Smooth muscle cell (in vitro differentiated cells): ENCODE results near the gene MRPS18A. TPM values are rescaled to one million over a fixed set of nuclear protein-coding genes. Genes with fewer than 3 reads are reported as not detected.

ENCODE experiments used
- DNase-seq: peaks from one replicate; lab custom pipeline; 2025; ENCODE audit not compliant: unreplicated experiment; lab: John Stamatoyannopoulos, UW
- H2AFZ ChIP-seq: fragments of 200-600 bp; sonication (generic); 2 replicates; pipeline ENCODE4 v1.6.0; 2016; ENCODE audit warnings: antibody characterized with exemption, low read depth, mild to moderate bottlenecking
- H3F3A ChIP-seq: fragments of 200-600 bp; sonication (generic); 2 replicates; pipeline ENCODE4 v1.6.0; 2017; ENCODE audit warnings: antibody characterized with exemption, low read depth
- H3K27ac ChIP-seq: fragments of 200-600 bp; sonication (generic); 2 replicates; pipeline ENCODE4 v1.5.1; 2016; ENCODE audit warnings: low read depth, mild to moderate bottlenecking
- H3K27me3 ChIP-seq: fragments of 200-600 bp; sonication (generic); 2 replicates; pipeline ENCODE4 v1.6.1; 2016; ENCODE audit warnings: low read depth, mild to moderate bottlenecking
- H3K36me3 ChIP-seq: fragments of 200-600 bp; sonication (generic); 2 replicates; pipeline ENCODE4 v1.5.1; 2016; ENCODE audit warnings: low read depth
- H3K4me1 ChIP-seq: fragments of 200-600 bp; sonication (generic); 2 replicates; pipeline ENCODE4 v1.5.1; 2016; ENCODE audit warnings: low read depth
- H3K4me2 ChIP-seq: fragments of 200-600 bp; sonication (generic); 2 replicates; pipeline ENCODE4 v1.6.0; 2016; ENCODE audit warnings: mild to moderate bottlenecking
- H3K4me3 ChIP-seq: fragments of 200-600 bp; sonication (generic); 2 replicates; pipeline ENCODE4 v1.5.1; 2016; ENCODE audit warnings: mild to moderate bottlenecking
- H3K79me2 ChIP-seq: fragments of 200-600 bp; sonication (generic); 2 replicates; pipeline ENCODE4 v1.6.0; 2016; ENCODE audit warnings: low read depth, mild to moderate bottlenecking
- H3K9ac ChIP-seq: fragments of 200-600 bp; sonication (generic); 2 replicates; pipeline ENCODE4 v1.6.0; 2016; ENCODE audit warnings: low read depth
- H3K9me3 ChIP-seq: fragments of 200-600 bp; sonication (generic); replicated peaks from 2 replicates; pipeline ENCODE4 v1.5.1; 2016; ENCODE audit warnings: low read depth
- H4K20me1 ChIP-seq: fragments of 200-600 bp; sonication (generic); 2 replicates; pipeline ENCODE4 v1.6.0; 2016; ENCODE audit warnings: low read depth
- CTCF ChIP-seq: fragments of 200-600 bp; sonication (generic); IDR thresholded peaks from 2 replicates; pipeline ENCODE4 v1.5.1; 2017; ENCODE audit warnings: borderline replicate concordance, mild to moderate bottlenecking, antibody characterized with exemption; ENCODE audit not compliant: insufficient read depth, poor library complexity, severe bottlenecking
- WGBS: methylation state at CpG from one replicate; pipeline ENCODE4 v1.1.7; 2016; ENCODE audit warnings: low lambda C conversion rate; 5-methylcytosine and 5-hydroxymethylcytosine counted together
- polyA plus RNA-seq: library from polyadenylated mRNA; unstranded; fragments of >200 nt; fragmentation: Nextera tagmentation; extraction: Ambion mirVana; gene quantifications from 2 replicates; pipeline ENCODE4 v1.2.1, GENCODE V29; 2016
- total RNA-seq: library from RNA; depleted of rRNA; stranded (reverse); fragments of >200 nt; gene quantifications from 2 replicates; pipeline ENCODE4 v1.2.3, GENCODE V29; 2014

The MRPS18A gene
- total and polyA plus RNA-seq, 2 experiments from 2014 or later: 40.4 to 59.9 TPM

GRCh38 chr6:43680308-43681200 lies 7.0 kb downstream of the MRPS18A start:
- H3F3A ChIP-seq: no peaks in the 10 kb centered on the region
- H3K4me2 ChIP-seq: no peak overlapping the region
- peaks cover 68% of the 10 kb centered on the region for H4K20me1 ChIP-seq
- TF ChIP-seq CTCF: no peak
- no peaks in the 10 kb centered on the region for H3K9me3 ChIP-seq
- H3K4me3 ChIP-seq: no peak overlapping the region
- no peak for DNase-seq
- H3K9ac ChIP-seq: no peak overlapping the region
- H3K79me2 ChIP-seq: peaks cover 41% of the 10 kb centered on the region
- no peaks in the 10 kb centered on the region for H3K27me3 ChIP-seq
- H3K27ac ChIP-seq: no peak overlapping the region
- H3K4me1 ChIP-seq: no peaks in the 10 kb centered on the region
- peaks cover 10% of the 10 kb centered on the region for H3K36me3 ChIP-seq
- H2AFZ ChIP-seq: no peak overlapping the region
- WGBS: 66% methylated on average over 11 of the region's 11 CpGs

- H3F3A ChIP-seq: no peaks in the 10 kb centered on the region
- H3K9me3 ChIP-seq: no peaks in the 10 kb centered on the region
- H3K4me3 ChIP-seq: no peak overlapping the region
- TF ChIP-seq CTCF: no peak
- H3K9ac ChIP-seq: no peak overlapping the region
- peaks cover 10% of the 10 kb centered on the region for H3K36me3 ChIP-seq
- DNase-seq: no peak
- 72% methylated on average over 6 of the region's 6 CpGs for WGBS
- peaks cover 56% of the 10 kb centered on the region for H4K20me1 ChIP-seq
- H3K27ac ChIP-seq: no peak overlapping the region
- no peak overlapping the region for H3K4me2 ChIP-seq
- no peaks in the 10 kb centered on the region for H3K27me3 ChIP-seq
- peaks cover 28% of the 10 kb centered on the region for H3K79me2 ChIP-seq
- H3K4me1 ChIP-seq: no peaks in the 10 kb centered on the region
- no peak overlapping the region for H2AFZ ChIP-seq
These were observed 8.5 kb downstream of the MRPS18A start for GRCh38 chr6:43679057-43679456.

- WGBS: 96% methylated on average over 7 of the region's 7 CpGs
- peaks cover 10% of the 10 kb centered on the region for H3K36me3 ChIP-seq
- DNase-seq: no peak
These were observed 9.2 kb downstream of the MRPS18A start for GRCh38 chr6:43678341-43678740.

More at GRCh38 chr6:43678341-43678740, 9.2 kb downstream of the MRPS18A start:
- Histone ChIP-seq H3K9ac (no peak overlapping the region), H3F3A (no peaks in the 10 kb centered on the region), H4K20me1 (peaks cover 49% of the 10 kb centered on the region), H3K4me3 (no peak overlapping the region), H3K27me3 (no peaks in the 10 kb centered on the region), H3K9me3 (no peaks in the 10 kb centered on the region), H3K27ac (no peak overlapping the region), H3K4me1 (no peaks in the 10 kb centered on the region), H2AFZ (no peak overlapping the region), H3K79me2 (peaks cover 21% of the 10 kb centered on the region), H3K4me2 (no peak overlapping the region)
- TF ChIP-seq CTCF: no peak
